ENCODE measurements around the gene FSTL5.
"Not testable (repeated sequence)": the region's sequence is repeated elsewhere in the genome, so short reads cannot be mapped to it uniquely, and the experiment has no call there.

FSTL5 gene

DNA sequence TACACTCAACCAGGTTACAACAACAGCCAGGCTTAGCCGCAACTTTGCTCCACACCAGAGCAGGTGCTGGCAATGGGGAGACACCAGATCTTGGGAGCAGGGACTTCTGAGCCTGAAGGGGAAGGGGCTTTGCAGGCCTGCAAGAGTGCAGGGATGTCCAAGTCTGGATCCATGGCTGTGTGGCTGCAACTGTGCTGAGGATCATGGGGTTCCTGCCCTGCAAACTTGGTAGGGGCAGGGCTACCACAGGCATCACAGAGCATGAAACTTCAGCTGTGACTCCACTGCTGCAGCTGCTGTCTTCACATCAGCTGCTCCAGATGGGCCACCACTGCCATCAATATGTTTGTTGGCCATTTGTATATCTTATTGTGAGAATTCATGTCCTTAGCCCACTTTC, 340.4 kb downstream of the FSTL5 start:
- no peak for DNase-seq

- DNase-seq, result no peak
Measured at GRCh38 chr4:161822174-161822573, 341.6 kb downstream of the FSTL5 start.

DNA sequence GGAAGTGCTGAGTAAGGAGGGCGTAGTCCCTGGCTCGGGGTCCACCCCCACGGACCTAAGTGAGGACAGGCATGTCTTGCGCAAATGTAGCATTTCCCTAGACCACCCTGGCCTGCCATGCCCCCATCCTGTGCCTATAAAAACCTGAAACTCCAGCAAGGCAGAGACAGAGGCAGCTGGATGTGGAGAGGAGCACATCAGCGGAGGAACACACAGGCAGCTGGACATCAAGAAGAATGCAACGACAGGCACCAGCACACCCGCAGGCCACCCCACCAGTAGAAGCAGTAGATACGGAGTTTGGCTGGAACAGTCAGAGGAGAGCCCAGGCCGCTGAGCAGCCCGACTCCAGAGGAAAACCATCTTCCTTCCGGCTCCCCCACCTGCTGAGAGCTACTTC, 345.9 kb downstream of the FSTL5 start:
- DNase-seq, result no peak

GRCh38 chr4:161816958-161817357, 346.8 kb downstream of the FSTL5 start:
- no peak for DNase-seq

DNA sequence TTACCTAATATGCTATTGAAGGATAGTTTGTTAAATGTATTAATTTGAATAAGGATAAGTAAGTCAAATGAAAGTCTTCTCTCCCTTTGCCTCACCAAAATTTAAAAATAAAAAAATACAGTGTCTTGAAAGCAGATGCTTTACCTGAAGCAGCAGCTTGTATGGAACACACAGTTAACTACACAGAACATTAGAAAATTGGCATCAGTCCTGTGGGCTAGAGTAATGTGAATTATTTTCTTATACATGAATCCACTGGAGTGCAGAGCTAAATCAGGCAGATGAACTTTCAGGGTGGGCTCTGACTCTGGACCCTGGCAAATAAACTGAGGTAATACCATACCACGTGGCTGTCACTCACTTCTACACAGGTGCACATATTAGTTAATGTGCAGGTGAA, 348.0 kb downstream of the FSTL5 start:
- DNase-seq, result no peak

GRCh38 chr4:161813889-161814288, 349.9 kb downstream of the FSTL5 start:
- no peak for DNase-seq

DNA sequence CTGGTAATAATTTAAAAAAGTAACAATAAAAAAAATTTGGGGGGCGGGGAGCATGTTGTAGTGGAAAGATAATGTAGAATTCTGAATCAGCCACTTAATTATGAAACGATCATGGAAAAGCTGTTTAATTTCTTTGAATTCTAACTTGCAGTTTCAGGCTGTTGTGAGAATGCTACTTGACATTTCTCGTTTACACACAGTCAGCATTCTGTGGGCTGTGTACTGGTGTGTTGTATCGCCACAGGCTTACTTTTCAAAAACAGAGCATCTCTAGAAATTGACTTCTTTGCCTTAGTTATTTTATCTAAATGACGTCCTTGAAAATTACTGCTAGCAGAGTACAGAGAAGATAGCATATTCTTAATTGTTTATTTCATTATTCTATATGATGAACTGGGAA, 350.4 kb downstream of the FSTL5 start:
- no peak for DNase-seq

- DNase-seq, result no peak
Measured at GRCh38 chr4:161803171-161803570, 360.6 kb downstream of the FSTL5 start.

- no peak for DNase-seq
Measured at GRCh38 chr4:161799710-161800109, 364.1 kb downstream of the FSTL5 start.

GRCh38 chr4:161792991-161793390, 370.8 kb downstream of the FSTL5 start:
- no peak for DNase-seq

DNA sequence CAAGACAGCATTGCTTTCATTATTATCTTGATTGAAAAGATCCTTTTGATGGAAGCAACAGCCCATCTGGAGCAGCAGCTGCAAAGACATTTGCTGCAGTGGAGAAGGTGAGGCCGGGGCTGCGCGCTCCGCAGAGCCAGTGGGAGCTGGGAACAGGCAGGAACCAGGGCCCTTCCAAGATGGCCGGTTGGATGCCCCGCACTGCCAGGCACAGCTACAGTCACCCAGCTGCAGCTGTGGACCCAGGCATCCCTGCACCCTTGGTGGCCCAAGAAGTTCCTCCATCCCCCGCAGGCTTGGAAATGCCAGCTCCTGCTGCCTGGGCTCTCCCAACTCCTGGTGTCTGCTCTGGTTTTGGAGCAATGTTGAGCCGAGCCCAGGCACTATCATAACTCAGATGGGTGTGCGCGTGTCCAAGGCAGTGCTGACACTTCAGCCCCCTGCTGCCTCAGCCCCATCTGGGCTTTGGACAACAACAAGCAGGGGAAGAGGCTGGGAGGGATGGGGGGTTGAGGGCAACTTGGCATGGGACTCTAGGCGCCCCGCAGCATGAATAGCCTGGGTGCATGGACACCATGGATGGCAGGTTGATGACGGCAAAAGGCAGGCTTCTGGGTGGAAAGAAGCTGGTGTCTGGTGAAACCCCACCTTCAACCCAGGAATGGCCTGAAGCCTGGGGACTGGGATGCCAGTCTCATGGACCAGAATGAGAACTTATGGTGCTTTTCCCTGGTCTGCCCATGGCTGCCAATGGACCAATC, 371.8 kb downstream of the FSTL5 start:
- DNase-seq, result no peak

GRCh38 chr4:161767116-161767515, 396.7 kb downstream of the FSTL5 start:
- DNase-seq, result peak; percentile 0

GRCh38 chr4:161762796-161763195, 401.0 kb downstream of the FSTL5 start:
- DNase-seq, result peak; percentile 0

GRCh38 chr4:161760008-161760407, 403.8 kb downstream of the FSTL5 start:
- DNase-seq, result no peak

- DNase-seq, result not testable (repeated sequence)
Measured at GRCh38 chr4:161758412-161758811, 405.4 kb downstream of the FSTL5 start.

DNA sequence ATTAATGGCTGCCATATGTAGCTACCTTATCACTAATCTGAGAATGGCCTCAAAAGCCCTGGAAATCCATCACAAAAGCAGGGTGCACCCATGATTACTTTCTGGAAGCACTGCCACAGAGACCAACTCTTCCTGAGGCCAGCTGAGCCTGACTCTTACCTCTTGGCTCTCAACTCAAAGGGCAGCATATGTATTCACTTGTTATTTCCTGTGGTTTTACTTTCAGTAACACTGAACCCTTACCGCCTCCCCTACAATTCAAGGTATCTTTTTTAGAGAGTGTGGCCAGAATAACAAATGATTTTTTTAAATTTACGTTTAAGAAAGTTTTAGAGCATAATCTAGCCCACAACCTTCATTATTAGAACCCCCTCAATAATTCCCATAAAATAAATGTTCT, 434.9 kb downstream of the FSTL5 start:
- DNase-seq, result no peak

DNA sequence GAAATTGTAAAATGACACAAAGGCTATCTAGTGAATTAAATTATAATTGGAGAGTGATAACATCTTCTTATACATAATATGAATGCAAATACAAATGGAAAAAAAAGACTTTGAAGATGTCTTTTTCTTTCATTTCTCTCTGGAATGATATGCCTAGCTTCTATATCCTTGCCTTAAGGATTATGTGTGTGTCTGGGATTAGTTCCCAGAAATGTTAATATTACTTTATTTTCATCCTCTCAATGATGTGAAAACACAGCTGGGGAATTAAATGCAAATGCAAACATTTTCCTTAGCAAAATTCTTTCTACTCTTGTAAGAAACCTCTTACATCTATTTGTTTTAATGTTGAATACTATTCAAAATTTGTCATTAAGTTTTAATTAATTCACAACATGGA, 441.9 kb downstream of the FSTL5 start:
- no peak for DNase-seq

GRCh38 chr4:161717084-161717483, 446.7 kb downstream of the FSTL5 start:
- DNase-seq, result no peak

DNA sequence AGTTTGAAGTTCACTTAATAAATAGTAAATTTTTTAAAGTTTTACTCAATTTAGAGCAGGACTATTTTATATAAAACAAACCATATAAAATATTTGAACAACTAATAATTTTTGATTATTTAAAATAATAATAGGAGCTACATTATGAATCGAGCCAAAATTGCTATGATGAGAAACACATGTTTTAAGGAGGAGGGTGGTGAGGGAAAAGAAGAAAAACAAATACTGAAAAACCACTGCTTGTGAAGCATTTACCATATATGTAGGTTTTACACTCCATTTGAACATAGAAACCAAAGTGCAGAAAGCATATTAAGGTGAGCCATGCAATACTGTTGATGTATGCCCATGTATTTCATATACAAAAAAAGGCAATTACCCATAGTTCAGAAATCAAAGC, 448.9 kb downstream of the FSTL5 start:
- no peak for DNase-seq

DNA sequence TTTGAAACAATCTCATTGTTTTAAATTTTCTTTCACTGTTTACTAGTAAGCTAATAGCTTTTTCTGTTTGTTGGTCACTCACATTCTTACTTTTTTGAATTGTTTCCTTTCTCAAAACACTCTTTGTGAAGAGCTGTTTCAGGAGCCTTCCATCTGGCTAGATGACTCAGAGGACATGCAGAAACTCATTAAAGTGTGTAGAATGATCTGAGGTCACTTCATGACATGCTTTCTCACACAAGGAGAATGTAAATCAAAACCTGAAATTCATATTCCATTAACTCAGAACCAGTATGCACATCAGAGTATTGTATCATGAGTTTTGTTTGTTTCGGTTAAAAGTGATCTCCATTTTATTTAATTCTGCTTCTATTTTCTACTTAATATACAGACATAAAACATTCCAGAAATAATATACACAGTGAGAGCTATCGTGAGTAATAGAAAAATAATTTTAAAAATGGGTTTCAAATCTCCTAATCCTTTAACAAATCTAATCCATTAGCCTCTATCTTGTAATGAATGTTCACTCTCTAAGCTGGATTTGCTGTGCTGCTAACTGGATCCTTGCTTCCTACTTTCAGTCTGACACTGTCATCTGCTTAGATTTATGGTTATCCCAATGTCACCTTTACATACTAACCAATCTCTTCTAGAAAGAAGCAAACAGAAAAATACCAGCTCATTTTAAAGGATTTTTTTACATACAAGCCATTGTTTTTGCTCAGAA, 449.6 kb downstream of the FSTL5 start:
- peak; percentile 65 for DNase-seq

DNA sequence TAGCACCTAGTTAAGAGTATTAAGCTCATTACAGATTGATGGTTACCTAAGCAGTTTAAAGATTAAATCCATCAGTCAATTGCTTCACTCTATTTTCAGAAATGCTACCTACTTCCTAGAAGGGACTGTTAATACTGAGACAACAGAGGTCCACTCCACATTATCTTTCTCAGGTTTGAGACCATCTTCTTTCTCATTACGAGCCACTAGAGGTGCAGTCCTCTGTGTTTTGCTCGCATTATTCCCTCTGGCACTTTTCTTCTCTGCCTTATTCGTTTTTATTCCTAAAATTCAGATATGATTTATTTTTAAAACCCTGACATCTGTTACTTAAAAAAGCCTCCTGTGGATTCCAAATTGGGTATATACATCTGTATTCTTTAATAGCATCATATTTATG, 459.1 kb downstream of the FSTL5 start:
- no peak for DNase-seq

DNA sequence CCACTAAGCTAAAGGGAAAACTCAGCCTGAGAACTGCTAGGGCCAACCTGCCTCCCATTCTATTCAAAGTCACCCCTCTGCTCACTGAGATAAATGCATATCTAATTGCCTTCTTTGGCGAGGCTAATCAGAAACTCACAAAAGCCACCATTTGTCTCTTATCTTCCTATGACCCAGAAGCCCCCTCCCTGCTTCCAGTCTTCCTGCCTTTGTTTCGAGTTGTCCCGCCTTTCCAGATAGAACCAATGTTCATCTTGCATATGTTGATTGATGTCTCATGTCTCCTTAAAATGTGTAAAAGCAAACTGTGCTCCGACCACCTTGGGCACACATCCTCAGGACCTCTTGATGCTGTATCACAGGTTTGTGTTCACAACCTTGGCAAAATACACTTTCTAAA, 459.8 kb downstream of the FSTL5 start:
- no peak for DNase-seq

DNA sequence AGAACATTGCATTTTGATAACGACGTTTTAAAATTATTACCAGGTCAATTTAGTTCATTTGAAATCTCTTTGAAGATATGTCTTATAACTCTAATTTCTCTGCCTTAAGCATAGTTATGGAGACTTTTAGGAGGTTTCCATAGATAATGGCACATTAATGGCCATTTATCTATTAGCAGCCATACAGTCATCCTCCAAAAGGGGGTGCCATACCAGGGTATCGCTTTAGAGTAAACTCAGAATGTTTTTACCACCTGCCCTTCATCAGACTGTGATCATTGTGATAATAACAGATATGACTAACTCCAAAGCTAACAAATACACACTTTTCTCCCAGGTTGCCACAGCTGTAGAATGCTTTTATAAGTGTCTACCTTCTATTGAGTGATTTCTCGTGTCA, 461.5 kb downstream of the FSTL5 start:
- no peak for DNase-seq

GRCh38 chr4:161696944-161697343, 466.9 kb downstream of the FSTL5 start:
- DNase-seq, result no peak

GRCh38 chr4:161680146-161680545, 483.7 kb downstream of the FSTL5 start:
- DNase-seq, result no peak
